IMR-90 (cell line): Measurements from ENCODE around the gene TTC8. TPM values are rescaled to one million over a fixed set of nuclear protein-coding genes. Genes with fewer than 3 reads are reported as not detected.
A peak's percentile ranks its signal among the peaks of the same experiment; 100 is the strongest.

Experiments
- ATAC-seq: fragments of 200-7000 bp; cut with Tn5 transposase; 2 replicates; pipeline ENCODE4 v1.9.1; 2020; ENCODE audit warnings: low read depth, mild to moderate bottlenecking, moderate library complexity
- BruUV-seq: library from RNA; stranded (reverse); fragments of 400-500 nt; replicated peaks from 2 replicates; lab custom pipeline; 2021; lab: Mats Ljungman, UMichigan
- CTCF ChIA-PET: fragments of 300-600 bp; formaldehyde crosslinking; extraction: SDS; loops from one replicate; lab custom pipeline; 2021; ENCODE audit warnings: antibody characterized with exemption; lab: Yijun Ruan, JAX
- POLR2A ChIA-PET: fragments of 300-600 bp; sonication (Branson Sonifier 250); formaldehyde crosslinking; loops from one replicate; lab custom pipeline; 2022; ENCODE audit warnings: antibody characterized with exemption; ENCODE audit not compliant: unreplicated experiment; lab: Charles Lee
- DNase-seq: peaks from one replicate; pipeline ENCODE4 v3.0.0; 2013
- H2AFZ ChIP-seq: replicated peaks from 2 replicates; pipeline ENCODE3; 2013; ENCODE audit warnings: low read length, mild to moderate bottlenecking; ENCODE audit not compliant: poor library complexity
- H2AK5ac ChIP-seq: 2 replicates; pipeline ENCODE4 v1.6.1; 2013; ENCODE audit warnings: low read depth, low read length, inconsistent platforms
- H2AK9ac ChIP-seq: replicated peaks from 2 replicates; pipeline ENCODE3; 2013; ENCODE audit warnings: mild to moderate bottlenecking, low read depth, low read length, moderate library complexity; ENCODE audit not compliant: poor library complexity
- H2BK120ac ChIP-seq: 2 replicates; pipeline ENCODE4 v1.6.1; 2013; ENCODE audit warnings: low read depth, low read length, inconsistent platforms
- H2BK15ac ChIP-seq: 3 replicates; pipeline ENCODE4 v1.6.1; 2013; ENCODE audit warnings: low read depth, low read length, inconsistent platforms
- H2BK20ac ChIP-seq: 2 replicates; pipeline ENCODE4 v1.6.1; 2013; ENCODE audit warnings: low read depth, mild to moderate bottlenecking, inconsistent platforms, low read length, moderate library complexity
- H2BK5ac ChIP-seq: 2 replicates; pipeline ENCODE4 v1.6.1; 2013; ENCODE audit warnings: mild to moderate bottlenecking, low read depth, low read length, inconsistent platforms; ENCODE audit not compliant: poor library complexity, severe bottlenecking
- H3K14ac ChIP-seq: replicated peaks from 2 replicates; pipeline ENCODE4 v1.6.1; 2013; ENCODE audit warnings: low read depth, low read length, inconsistent platforms
- H3K18ac ChIP-seq: 2 replicates; pipeline ENCODE4 v1.6.1; 2013; ENCODE audit warnings: low read depth, low read length, control low read depth
- H3K23ac ChIP-seq: 2 replicates; pipeline ENCODE4 v1.6.1; 2013; ENCODE audit warnings: low read depth, low read length, inconsistent platforms
- H3K27ac ChIP-seq: 2 replicates; pipeline ENCODE4 v1.5.1; 2013; ENCODE audit warnings: mild to moderate bottlenecking, control low read depth, low read length; ENCODE audit not compliant: insufficient read depth
- H3K27me3 ChIP-seq: 2 replicates; pipeline ENCODE4 v1.6.1; 2013; ENCODE audit warnings: low read length; ENCODE audit not compliant: control insufficient read depth, insufficient read depth
- H3K36me3 ChIP-seq: 2 replicates; pipeline ENCODE4 v1.6.1; 2013; ENCODE audit warnings: low read length, mixed read lengths; ENCODE audit not compliant: control insufficient read depth, insufficient read depth
- H3K4ac ChIP-seq: 2 replicates; pipeline ENCODE4 v1.6.1; 2013; ENCODE audit warnings: low read depth, low read length, inconsistent platforms
- H3K4me1 ChIP-seq: 2 replicates; pipeline ENCODE4 v1.6.1; 2013; ENCODE audit warnings: low read length, mixed read lengths; ENCODE audit not compliant: control insufficient read depth, insufficient read depth
- H3K4me2 ChIP-seq: 2 replicates; pipeline ENCODE4 v1.6.1; 2013; ENCODE audit warnings: low read depth, mild to moderate bottlenecking, control low read depth, low read length, moderate library complexity
- H3K4me3 ChIP-seq: 2 replicates; pipeline ENCODE4 v1.5.1; 2013; ENCODE audit warnings: low read depth, mild to moderate bottlenecking, control low read depth, low read length, moderate library complexity; ENCODE audit not compliant: insufficient read depth
- H3K56ac ChIP-seq: 2 replicates; pipeline ENCODE4 v1.6.1; 2013; ENCODE audit warnings: low read length, inconsistent platforms; ENCODE audit not compliant: insufficient read depth; ENCODE audit errors: extremely low read depth
- H3K79me1 ChIP-seq, 2 experiments: 2 replicates each; pipeline ENCODE4 v1.6.1; 2013; ENCODE audit warnings: low read length in 2 of 2, inconsistent platforms in 1 of 2, low read depth in 1 of 2
- H3K9ac ChIP-seq: 2 replicates; pipeline ENCODE4 v1.6.1; 2013; ENCODE audit warnings: low read depth, low read length, control low read depth
- H3K9me1 ChIP-seq: 2 replicates; pipeline ENCODE4 v1.6.1; 2013; ENCODE audit warnings: low read length, inconsistent platforms; ENCODE audit not compliant: insufficient read depth
- H3K9me3 ChIP-seq: 2 replicates; pipeline ENCODE4 v1.6.1; 2013; ENCODE audit warnings: low read length; ENCODE audit not compliant: control insufficient read depth, insufficient read depth
- H4K20me1 ChIP-seq: 2 replicates; pipeline ENCODE4 v1.6.1; 2013; ENCODE audit warnings: low read length, inconsistent platforms; ENCODE audit not compliant: insufficient read depth
- H4K5ac ChIP-seq: 2 replicates; pipeline ENCODE4 v1.6.1; 2013; ENCODE audit warnings: mild to moderate bottlenecking, low read depth, low read length, control low read depth
- H4K8ac ChIP-seq, 2 experiments: 2 replicates each; pipeline ENCODE4 v1.6.1; 2013; ENCODE audit warnings: low read depth in 2 of 2, low read length in 2 of 2, control low read depth in 1 of 2, inconsistent platforms in 1 of 2
- H4K91ac ChIP-seq: 2 replicates; pipeline ENCODE4 v1.6.1; 2013; ENCODE audit warnings: low read depth, low read length, inconsistent platforms; ENCODE audit not compliant: insufficient read depth
- BHLHE40 ChIP-seq: fragments of 150-350 bp; IDR thresholded peaks from 2 replicates; pipeline ENCODE4 v1.6.1; 2016; ENCODE audit warnings: mild to moderate bottlenecking, low read depth, low read length
- CEBPB ChIP-seq: IDR thresholded peaks from 2 replicates; pipeline ENCODE4 v1.6.1; 2012; ENCODE audit warnings: low read depth, low read length, improper control_type of control experiment
- CHD1 ChIP-seq: IDR thresholded peaks from 2 replicates; pipeline ENCODE4 v1.6.1; 2012; ENCODE audit warnings: low read depth, low read length, improper control_type of control experiment
- ELK1 ChIP-seq: fragments of 150-350 bp; IDR thresholded peaks from 2 replicates; pipeline ENCODE4 v1.6.1; 2016; ENCODE audit warnings: low read depth, mild to moderate bottlenecking, low read length, moderate library complexity, borderline replicate concordance
- MXI1 ChIP-seq: IDR thresholded peaks from 2 replicates; pipeline ENCODE4 v1.6.1; 2012; ENCODE audit warnings: low read depth, mild to moderate bottlenecking, low read length, moderate library complexity, borderline replicate concordance
- NFE2L2 ChIP-seq: fragments of 150-350 bp; IDR thresholded peaks from 2 replicates; pipeline ENCODE4 v1.6.1; 2016; ENCODE audit warnings: low read depth, mild to moderate bottlenecking, low read length
- POLR2A ChIP-seq: IDR thresholded peaks from 2 replicates; pipeline ENCODE4 v1.6.1; 2012; ENCODE audit warnings: mild to moderate bottlenecking, low read depth, low read length
- RCOR1 ChIP-seq: IDR thresholded peaks from 2 replicates; pipeline ENCODE4 v1.6.1; 2012; ENCODE audit warnings: mild to moderate bottlenecking, low read length, improper control_type of control experiment; ENCODE audit not compliant: insufficient replicate concordance
- SMC3 ChIP-seq: fragments of 150-350 bp; IDR thresholded peaks from 2 replicates; pipeline ENCODE4 v1.6.1; 2016; ENCODE audit warnings: low read depth, mild to moderate bottlenecking, antibody characterized with exemption, low read length, moderate library complexity
- WGBS, 2 experiments: methylation state at CpG; one replicate each; pipeline versions ENCODE4 v1.1.5 to v1.1.7; 2013; ENCODE audit warnings: missing lambda C conversion rate in 2 of 2; ENCODE audit not compliant: insufficient read length in 1 of 2; ENCODE audit errors: extremely low coverage in 2 of 2; 5-methylcytosine and 5-hydroxymethylcytosine counted together
- dilution Hi-C: fragments of 300-500 bp; cut with HindIII; formaldehyde crosslinking; loops from one replicate; pipeline ENCODE4 v1.14.3; 2018; ENCODE audit warnings: low sequenced_read_pairs; ENCODE audit not compliant: unreplicated experiment
- in situ Hi-C: fragments of 300-500 bp; cut with MboI; formaldehyde crosslinking; loops from 3 replicates; pipeline ENCODE4 v1.14.3; 2019; ENCODE audit warnings: low sequenced_read_pairs, inconsistent platforms, mixed read lengths
- intact Hi-C: fragments of 100-400 bp; cut with micrococcal nuclease; formaldehyde crosslinking; loops from 2 replicates; pipeline ENCODE4 v1.10.0; 2022
- polyA plus RNA-seq, 3 experiments: library from polyadenylated mRNA; depleted of rRNA; stranded (reverse); fragments of >200 nt; gene quantifications; 2 replicates each; pipeline ENCODE4 v1.2.3, GENCODE V29; 2012; ENCODE audit warnings: low replicate concordance in 1 of 3
- total RNA-seq: library from RNA; depleted of rRNA; stranded (reverse); fragments of >200 nt; gene quantifications from 2 replicates; pipeline ENCODE4 v1.2.3, GENCODE V29; 2012

TTC8 gene
- total and polyA plus RNA-seq, 2 of the 4 experiments (the other 2 are of a cell fraction): 48.9 to 84.2 TPM

GRCh38 chr14:88877192-88877591 is 52.7 kb downstream of the TTC8 start:
- no peaks in the 10 kb centered on the region for H4K20me1 ChIP-seq
- no peak overlapping the region for H4K8ac ChIP-seq
- H3K4me2 ChIP-seq: no peak overlapping the region
- H3K9me3 ChIP-seq: peaks cover 8% of the 10 kb centered on the region
- no peak overlapping the region for H2BK120ac ChIP-seq
- TF ChIP-seq ELK1 (no peak), BHLHE40 (no peak), CEBPB (no peak), SMC3 (no peak), RCOR1 (no peak), MXI1 (no peak), CHD1 (no peak), NFE2L2 (no peak), POLR2A (no peak)
- intact Hi-C loops: no loop called here
- H3K14ac ChIP-seq: no peak overlapping the region
- BruUV-seq: TSS peak; percentile 77
- H3K9ac ChIP-seq: no peak overlapping the region
- no peak overlapping the region for H3K18ac ChIP-seq
- no peak for DNase-seq
- no peaks in the 10 kb centered on the region; the same call in 1 of the 2 replicates for H3K4me1 ChIP-seq
- H3K27ac ChIP-seq: no peak overlapping the region
- H4K5ac ChIP-seq: no peak overlapping the region
- H3K4ac ChIP-seq: no peak overlapping the region
- ATAC-seq: no peak
- ChIA-PET CTCF (interaction anchor here (1.9 kb wide), 1 partner anchor 210 kb away, joined by 4 read pairs; no protein-coding TSS in a partner anchor), POLR2A (no interaction called here)
- H3K36me3 ChIP-seq: peaks cover 6% of the 10 kb centered on the region; the same call in 1 of the 2 replicates
- no peak overlapping the region for H3K4me3 ChIP-seq
- WGBS, 2 experiments: 100% methylated on average over 1 of the region's 2 CpGs; no CpG with 5 or more reads in 1 of the 2 experiments
- no peak overlapping the region for H2AK9ac ChIP-seq
- H3K27me3 ChIP-seq: no peaks in the 10 kb centered on the region
- H2BK20ac ChIP-seq: no peak overlapping the region
- no peak overlapping the region for H3K56ac ChIP-seq
- H3K79me1 ChIP-seq: no peaks in the 10 kb centered on the region; a peak in 1 of 4 replicates
- no peak overlapping the region for H2AFZ ChIP-seq
- in situ Hi-C loops: no loop called here
- dilution Hi-C loops: no loop called here
- H2BK5ac ChIP-seq: no peak overlapping the region
- no peak overlapping the region for H2BK15ac ChIP-seq
- H3K23ac ChIP-seq: no peak overlapping the region
- H3K9me1 ChIP-seq: no peaks in the 10 kb centered on the region
- H2AK5ac ChIP-seq: no peak overlapping the region
- H4K91ac ChIP-seq: no peak overlapping the region
